Adrenal gland (tissue), 12 donors: Measurements from ENCODE around the gene ARHGAP18. TPM values are rescaled to one million over a fixed set of nuclear protein-coding genes. Genes with fewer than 3 reads are reported as not detected.

ENCODE experiments used
- DNase-seq, 7 donors: peaks; one replicate each; pipeline ENCODE4 v3.0.0-alpha.2; 2019 to 2020
- H3K27ac ChIP-seq, 5 donors: fragments of 200-600 bp; sonication (generic) in 4 of 5; 1 replicate in 3 of 5; 2 replicates in 2 of 5; pipeline versions ENCODE4 v1.5.1 to v1.8.0; 2016 to 2020; ENCODE audit warnings: mild to moderate bottlenecking in 1 of 5
- H3K27me3 ChIP-seq: fragments of 200-600 bp; 2 replicates; pipeline ENCODE4 v1.8.0; 2021
- H3K36me3 ChIP-seq, 2 donors: fragments of 200-600 bp; replicated peaks in 1 of 2; 1 replicate in 1 of 2; 2 replicates in 1 of 2; pipeline versions ENCODE4 v1.5.1 to v1.8.0; 2018 to 2022
- H3K4me1 ChIP-seq, 2 donors: fragments of 200-600 bp; replicated peaks in 1 of 2; 1 replicate in 1 of 2; 2 replicates in 1 of 2; pipeline versions ENCODE4 v1.5.1 to v1.8.0; 2018 to 2021
- H3K4me3 ChIP-seq, 4 donors: fragments of 200-600 bp; sonication (generic) in 3 of 4; one replicate each; pipeline ENCODE4 v1.5.1; 2016 to 2018
- H3K9me3 ChIP-seq, 3 donors: fragments of 200-600 bp; sonication (generic) in 1 of 3; replicated peaks in 1 of 3; 1 replicate in 2 of 3; 2 replicates in 1 of 3; pipeline versions ENCODE4 v1.5.1 to v1.8.0; 2016 to 2021
- POLR2A ChIP-seq, 2 donors: fragments of 450-650 bp; IDR thresholded peaks; one replicate each; pipeline ENCODE4 v1.6.1; 2017; ENCODE audit warnings: antibody characterized with exemption in 2 of 2, mild to moderate bottlenecking in 2 of 2, moderate library complexity in 1 of 2
- WGBS, 4 donors: extraction: QIAGEN DNeasy Blood & Tissue Kit in 2 of 4; methylation state at CpG; one replicate each; pipeline versions ENCODE4 v1.1.5 to v1.1.7; 2013 to 2017; 5-methylcytosine and 5-hydroxymethylcytosine counted together
- intact Hi-C, 2 donors: fragments of 100-400 bp; cut with DNase I; formaldehyde crosslinking; loops; one replicate each; pipeline versions ENCODE4 v1.14.1 to v1.15.0; 2022 to 2023
- polyA plus RNA-seq, 3 donors: library from polyadenylated mRNA; stranded (reverse); fragments of 200-250 nt in 2 of 3; fragments of 350-450 nt in 1 of 3; fragmentation: Illumina TruSeq in 1 of 3; extraction: RNeasy Lipid Tissue Mini Kit (QIAGEN cat#74804) in 1 of 3; gene quantifications; one replicate each; pipeline ENCODE4 v1.2.3, GENCODE V29; 2013 to 2014
- total RNA-seq, 9 donors: library from RNA; depleted of rRNA in 4 of 9; stranded (reverse); fragments of >200 nt in 4 of 9; fragments of 120-200 nt in 1 of 9; fragmentation: NEBNext Ultra II Directional in 1 of 9; extraction: Animal tissue kit (Norgen Biotek cat#: 25700) in 1 of 9; gene quantifications; one replicate each; pipeline versions ENCODE4 v1.1.0 to v1.2.4, GENCODE V29; 2013 to 2023
- TF ChIP-seq, protein P1 (sequence below), 6 experiments: fragments of 450-650 bp in 4 of 6; fragments of 200-600 bp in 2 of 6; sonication (generic) in 1 of 6; IDR thresholded peaks; 1 replicate in 5 of 6; 2 replicates in 1 of 6; pipeline versions ENCODE4 v1.5.1 to v1.8.0; 2016 to 2021; ENCODE audit warnings: antibody characterized with exemption in 6 of 6, mild to moderate bottlenecking in 2 of 6, moderate library complexity in 1 of 6
- donor health status: healthy with polysubstance abuse.
- donor health status: Bipolar disorder and iron deficiency.
- donor health status: DM: yes; HTN: yes; CAD: no.
- donor health status: DM: no; HTN: no; CAD: no.
- donor health status: DM: no; HTN: no; CAD: no.
- donor health status: DM: yes; HTN: yes; CAD: no.

The ARHGAP18 gene
- total and polyA plus RNA-seq, 12 donors: 22.0 to 101 (median 75.8) TPM

DNA sequence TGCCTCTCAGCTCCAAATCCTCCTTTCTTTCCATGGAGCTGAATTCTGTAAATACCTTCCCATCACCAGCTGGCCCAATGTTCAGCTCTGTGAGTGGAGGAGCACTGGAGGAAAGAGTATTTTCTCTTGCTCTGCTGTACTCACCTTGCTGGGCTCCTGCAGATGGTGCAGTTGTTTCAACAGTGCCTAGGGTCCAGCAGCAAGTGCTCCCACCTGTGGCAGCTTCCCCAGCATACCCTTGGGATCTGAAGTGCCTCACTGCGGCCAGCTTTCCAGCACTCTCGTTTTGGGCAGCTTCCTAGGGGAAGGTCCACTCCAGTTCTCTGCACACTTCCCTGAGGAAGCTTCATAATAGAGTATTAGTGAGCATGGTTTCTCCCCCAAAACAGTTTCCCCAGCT is 170.9 kb downstream of the ARHGAP18 start:
- Histone ChIP-seq H3K4me3 (no peak overlapping the region), H3K36me3 (no peaks in the 10 kb centered on the region), H3K9me3 (no peaks in the 10 kb centered on the region), H3K4me1 (no peaks in the 10 kb centered on the region), H3K27me3 (no peaks in the 10 kb centered on the region), H3K27ac (no peak overlapping the region)
- intact Hi-C loops: no loop called here
- WGBS, 4 donors: 75 to 89% (median 80%) methylated on average over 2 of the region's 2 CpGs
- DNase-seq: no peak
- TF ChIP-seq POLR2A (IDR thresholded peaks at IDR 0.05): no peak
- TF ChIP-seq, protein P1, sequence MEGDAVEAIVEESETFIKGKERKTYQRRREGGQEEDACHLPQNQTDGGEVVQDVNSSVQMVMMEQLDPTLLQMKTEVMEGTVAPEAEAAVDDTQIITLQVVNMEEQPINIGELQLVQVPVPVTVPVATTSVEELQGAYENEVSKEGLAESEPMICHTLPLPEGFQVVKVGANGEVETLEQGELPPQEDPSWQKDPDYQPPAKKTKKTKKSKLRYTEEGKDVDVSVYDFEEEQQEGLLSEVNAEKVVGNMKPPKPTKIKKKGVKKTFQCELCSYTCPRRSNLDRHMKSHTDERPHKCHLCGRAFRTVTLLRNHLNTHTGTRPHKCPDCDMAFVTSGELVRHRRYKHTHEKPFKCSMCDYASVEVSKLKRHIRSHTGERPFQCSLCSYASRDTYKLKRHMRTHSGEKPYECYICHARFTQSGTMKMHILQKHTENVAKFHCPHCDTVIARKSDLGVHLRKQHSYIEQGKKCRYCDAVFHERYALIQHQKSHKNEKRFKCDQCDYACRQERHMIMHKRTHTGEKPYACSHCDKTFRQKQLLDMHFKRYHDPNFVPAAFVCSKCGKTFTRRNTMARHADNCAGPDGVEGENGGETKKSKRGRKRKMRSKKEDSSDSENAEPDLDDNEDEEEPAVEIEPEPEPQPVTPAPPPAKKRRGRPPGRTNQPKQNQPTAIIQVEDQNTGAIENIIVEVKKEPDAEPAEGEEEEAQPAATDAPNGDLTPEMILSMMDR (IDR thresholded peaks at IDR 0.05): no peak

DNA sequence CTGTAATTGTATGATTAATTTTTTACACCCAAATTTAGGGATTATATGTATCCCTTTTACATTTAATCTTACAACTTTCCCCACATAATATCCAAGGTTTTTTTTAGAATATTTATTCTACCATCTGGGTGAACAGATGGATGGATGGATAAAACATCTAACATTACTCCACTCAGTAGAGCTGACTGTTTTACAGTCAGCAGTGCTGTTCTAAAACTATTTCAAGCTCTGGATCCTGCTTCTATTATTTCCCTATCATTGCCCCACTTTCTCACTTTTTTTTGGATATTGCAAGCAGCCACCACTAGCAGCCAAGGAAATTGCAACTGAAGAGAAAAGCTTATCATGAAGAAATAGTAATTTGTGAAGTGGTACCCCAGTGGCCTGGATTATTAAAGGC is 173.7 kb downstream of the ARHGAP18 start:
- no peaks in the 10 kb centered on the region for H3K4me1 ChIP-seq
- intact Hi-C loops: no loop called here
- no peaks in the 10 kb centered on the region for H3K36me3 ChIP-seq
- no peak overlapping the region for H3K27ac ChIP-seq
- no peaks in the 10 kb centered on the region for H3K9me3 ChIP-seq
- no peaks in the 10 kb centered on the region for H3K27me3 ChIP-seq
- TF ChIP-seq, protein P1 (IDR thresholded peaks at IDR 0.05): no peak
- TF ChIP-seq POLR2A (IDR thresholded peaks at IDR 0.05): no peak
- H3K4me3 ChIP-seq: no peak overlapping the region
- DNase-seq: no peak

DNA sequence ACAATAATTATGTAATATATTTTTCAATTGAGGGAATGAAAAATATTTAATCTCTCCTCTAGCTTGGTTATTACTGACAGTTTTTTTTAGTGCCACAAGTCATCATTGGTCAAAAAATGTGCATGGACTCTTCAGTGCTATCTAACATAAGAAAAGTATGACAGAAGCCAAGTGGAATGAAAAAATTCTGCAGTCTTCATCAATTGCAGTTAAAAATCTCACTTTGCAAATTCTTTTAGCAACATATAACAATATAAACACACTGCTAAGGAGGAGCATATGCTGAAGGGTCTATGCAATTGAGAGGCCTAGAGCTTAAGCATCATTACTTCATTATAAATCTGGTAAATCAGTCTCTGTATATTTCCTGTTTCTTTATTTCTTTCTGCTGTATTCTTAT is 175.1 kb downstream of the ARHGAP18 start:
- DNase-seq: no peak
- Histone ChIP-seq H3K4me3 (no peak overlapping the region), H3K4me1 (no peaks in the 10 kb centered on the region), H3K27ac (no peak overlapping the region), H3K36me3 (no peaks in the 10 kb centered on the region), H3K27me3 (no peaks in the 10 kb centered on the region), H3K9me3 (no peaks in the 10 kb centered on the region)
- no peak for TF ChIP-seq POLR2A (IDR thresholded peaks at IDR 0.05)
- TF ChIP-seq, protein P1 (IDR thresholded peaks at IDR 0.05): no peak
- intact Hi-C loops: no loop called here

Other genes with a start within 250 kb of the ARHGAP18 start
- not detected for gene TMEM244, start 151.1 kb upstream of the ARHGAP18 start, total RNA-seq
- gene TMEM244, start 151.1 kb upstream of the ARHGAP18 start, polyA plus RNA-seq: not detected